OCI-LY3 (cell line): ENCODE measurements around the gene PRRG2.

Experiments used
- H2AFZ ChIP-seq: fragments of 200-600, 300-600 bp; shearing (Covaris generic); 2 replicates; pipeline ENCODE4 v1.6.0; 2014; ENCODE audit warnings: antibody characterized with exemption, low read depth, low read length
- H3K27ac ChIP-seq: fragments of 200-600, 300-600 bp; sonication (generic); 2 replicates; pipeline ENCODE4 v1.5.1; 2014; ENCODE audit warnings: mild to moderate bottlenecking, low read length, moderate library complexity, mixed read lengths
- H3K27me3 ChIP-seq: fragments of 200-600, 300-600 bp; sonication (generic); 2 replicates; pipeline ENCODE4 v1.6.1; 2014; ENCODE audit warnings: low read depth, low read length, mixed read lengths
- H3K36me3 ChIP-seq: fragments of 200-600, 300-600 bp; sonication (generic); replicated peaks from 2 replicates; pipeline ENCODE3; 2014; ENCODE audit warnings: low read depth, low read length, mixed read lengths
- H3K4me1 ChIP-seq: fragments of 300-600, 200-600 bp; sonication (generic); 2 replicates; pipeline ENCODE4 v1.6.1; 2014; ENCODE audit warnings: low read length, mixed read lengths
- H3K4me2 ChIP-seq: fragments of 200-600, 300-600 bp; sonication (generic); 2 replicates; pipeline ENCODE4 v1.6.1; 2014; ENCODE audit warnings: low read length, mixed read lengths
- H3K4me3 ChIP-seq: fragments of 300-600, 200-600 bp; sonication (generic); 2 replicates; pipeline ENCODE4 v1.5.1; 2014; ENCODE audit warnings: antibody characterized with exemption, mild to moderate bottlenecking, low read length, moderate library complexity
- H3K79me2 ChIP-seq: fragments of 300-600, 200-600 bp; shearing (Covaris generic); 2 replicates; pipeline ENCODE4 v1.6.1; 2014; ENCODE audit warnings: mild to moderate bottlenecking, low read length, mixed read lengths
- H3K9ac ChIP-seq: fragments of 300-600, 200-600 bp; shearing (Covaris generic); 2 replicates; pipeline ENCODE4 v1.6.0; 2014; ENCODE audit warnings: mild to moderate bottlenecking, low read length, moderate library complexity
- H3K9me3 ChIP-seq: fragments of 200-600, 300-600 bp; shearing (Covaris generic); 2 replicates; pipeline ENCODE4 v1.6.1; 2014; ENCODE audit warnings: low read length, mixed read lengths; ENCODE audit not compliant: insufficient read depth
- H4K20me1 ChIP-seq: fragments of 200-600, 300-600 bp; sonication (generic); 2 replicates; pipeline ENCODE4 v1.6.1; 2016; ENCODE audit warnings: low read length, mixed read lengths; ENCODE audit not compliant: insufficient read depth
- CTCF ChIP-seq: fragments of 200-600, 300-600 bp; sonication (generic); IDR thresholded peaks from 2 replicates; pipeline ENCODE4 v1.5.1; 2014; ENCODE audit warnings: antibody characterized with exemption, low read length, low read depth
- EZH2phosphoT487 ChIP-seq: fragments of 200-600 bp; shearing (Covaris generic); IDR thresholded peaks from 2 replicates; pipeline ENCODE4 v1.6.1; 2018; ENCODE audit warnings: antibody characterized with exemption, mixed run types, low read depth

The PRRG2 gene

DNA sequence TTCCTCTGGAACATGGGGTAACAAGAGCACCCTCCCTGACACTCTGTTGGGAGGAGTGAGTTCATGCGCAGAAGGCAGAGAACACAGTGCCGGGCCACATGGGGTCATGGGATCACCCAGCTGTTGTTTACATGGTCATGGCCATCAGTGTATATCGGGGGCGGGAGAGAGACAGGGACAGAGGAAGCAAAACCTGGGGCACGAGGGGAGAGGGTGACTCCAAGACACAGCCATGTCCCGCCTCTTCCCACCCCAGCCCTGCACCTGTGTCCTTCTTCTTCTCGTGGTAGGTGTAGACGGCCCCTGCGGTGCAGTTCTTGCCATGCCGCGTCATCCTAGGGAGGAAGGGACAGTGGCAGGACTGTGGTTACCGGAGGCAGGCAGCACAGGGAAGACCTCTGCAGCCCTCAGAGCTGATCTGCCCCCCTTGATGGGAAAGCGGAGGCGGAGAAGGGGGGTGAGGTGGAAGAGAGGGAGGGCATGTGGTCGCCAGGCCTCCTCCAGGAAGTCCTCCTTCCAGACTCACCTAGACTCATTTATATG is 20.7 kb upstream of the PRRG2 start:
- Histone ChIP-seq H3K9me3 (no peaks in the 10 kb centered on the region), H3K9ac (no peak overlapping the region), H3K27me3 (no peaks in the 10 kb centered on the region), H3K79me2 (peaks cover 15% of the 10 kb centered on the region), H3K27ac (no peak overlapping the region), H3K4me1 (no peaks in the 10 kb centered on the region), H3K36me3 (peaks cover 43% of the 10 kb centered on the region), H2AFZ (no peak overlapping the region), H4K20me1 (peaks cover 24% of the 10 kb centered on the region), H3K4me2 (no peak overlapping the region), H3K4me3 (no peak overlapping the region)
- TF ChIP-seq CTCF: no peak
- TF ChIP-seq EZH2phosphoT487: no peak

DNA sequence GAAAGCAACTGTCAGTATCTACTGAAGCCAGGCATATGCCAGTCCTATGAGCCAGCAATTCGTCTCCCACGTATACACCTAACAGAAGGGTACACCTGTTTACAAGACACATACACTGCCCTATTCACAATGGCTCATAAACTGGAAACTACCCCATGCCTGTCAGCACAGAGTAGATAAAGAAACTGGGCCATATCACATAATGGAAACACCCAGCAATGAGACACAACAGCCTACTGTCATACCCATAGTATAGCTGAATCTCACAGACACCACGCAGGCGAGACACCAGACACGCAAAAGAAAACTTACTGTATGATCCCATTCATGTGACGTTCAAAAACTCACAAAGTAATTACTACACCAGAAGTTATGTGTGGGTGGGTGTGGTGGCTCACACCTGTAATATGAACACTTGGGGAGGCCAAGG is 16.5 kb upstream of the PRRG2 start:
- H3K27ac ChIP-seq: no peak overlapping the region
- H3K4me3 ChIP-seq: no peak overlapping the region
- peaks cover 26% of the 10 kb centered on the region for H4K20me1 ChIP-seq
- TF ChIP-seq CTCF: no peak
- TF ChIP-seq EZH2phosphoT487: no peak
- peaks cover 38% of the 10 kb centered on the region for H3K79me2 ChIP-seq
- H3K9ac ChIP-seq: no peak overlapping the region
- no peaks in the 10 kb centered on the region for H3K27me3 ChIP-seq
- no peaks in the 10 kb centered on the region for H3K9me3 ChIP-seq
- no peak overlapping the region for H2AFZ ChIP-seq
- no peak overlapping the region for H3K4me2 ChIP-seq
- H3K4me1 ChIP-seq: no peaks in the 10 kb centered on the region
- peaks cover 15% of the 10 kb centered on the region for H3K36me3 ChIP-seq

DNA sequence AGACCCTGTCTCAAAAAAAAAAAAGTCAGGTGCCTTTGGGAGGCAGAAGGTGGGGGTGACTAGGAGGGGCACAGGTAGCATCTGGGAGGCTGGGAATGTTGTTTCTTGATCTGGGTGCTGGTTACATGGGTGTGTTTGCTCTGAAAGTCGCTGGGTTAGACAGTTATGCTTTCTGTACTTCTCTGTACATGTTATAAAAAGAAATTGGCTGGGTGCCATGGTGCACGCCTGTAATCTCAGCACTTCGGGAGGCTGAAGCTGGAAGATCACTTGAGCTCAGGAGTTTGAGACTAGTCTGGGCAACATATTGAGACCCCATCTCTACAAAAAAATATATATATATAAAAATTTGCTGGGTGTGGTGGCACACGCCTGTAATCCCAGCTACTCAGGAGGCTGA is 15.9 kb upstream of the PRRG2 start:
- Histone ChIP-seq H3K27me3 (no peaks in the 10 kb centered on the region), H3K4me3 (no peak overlapping the region), H3K9ac (no peak overlapping the region), H3K9me3 (no peaks in the 10 kb centered on the region), H3K4me2 (no peak overlapping the region), H3K36me3 (peaks cover 12% of the 10 kb centered on the region), H2AFZ (no peak overlapping the region), H3K79me2 (peaks cover 42% of the 10 kb centered on the region), H4K20me1 (peaks cover 20% of the 10 kb centered on the region), H3K4me1 (peaks cover under 1% of the 10 kb centered on the region), H3K27ac (no peak overlapping the region)
- TF ChIP-seq EZH2phosphoT487 (no peak), CTCF (no peak)

DNA sequence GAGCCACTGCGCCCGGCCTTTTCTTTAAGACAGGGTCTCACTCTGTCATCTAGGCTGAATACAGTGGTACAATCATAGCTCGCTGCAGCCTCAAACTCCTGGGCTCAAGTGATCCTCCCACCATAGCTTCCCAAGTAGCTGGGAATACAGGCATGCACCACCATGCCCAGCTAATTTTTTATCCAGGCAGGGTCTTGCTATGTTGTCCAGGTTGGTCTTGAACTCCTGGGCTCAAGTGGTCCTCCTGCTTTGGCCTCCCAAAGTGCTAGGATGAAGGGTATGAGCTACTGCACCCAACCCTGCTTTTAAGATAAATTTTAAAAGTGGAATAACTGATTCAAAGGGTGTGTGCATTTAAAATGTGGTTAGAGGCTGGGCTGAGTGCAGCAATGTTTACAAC is 14.8 kb upstream of the PRRG2 start:
- Histone ChIP-seq H3K9me3 (no peaks in the 10 kb centered on the region), H2AFZ (no peak overlapping the region), H4K20me1 (peaks cover 20% of the 10 kb centered on the region), H3K27ac (no peak overlapping the region), H3K79me2 (peaks cover 46% of the 10 kb centered on the region), H3K9ac (no peak overlapping the region), H3K27me3 (no peaks in the 10 kb centered on the region), H3K36me3 (peaks cover 10% of the 10 kb centered on the region), H3K4me2 (no peak overlapping the region), H3K4me1 (peaks cover 5% of the 10 kb centered on the region), H3K4me3 (no peak overlapping the region)
- no peak for TF ChIP-seq EZH2phosphoT487
- TF ChIP-seq CTCF: no peak
